Prostate gland (tissue), 2 donors: ENCODE data around the gene CLHC1.
"Not testable (repeated sequence)": the region's sequence is repeated elsewhere in the genome, so short reads cannot be mapped to it uniquely, and the experiment has no call there.

Experiments
- CTCF ChIP-seq, 4 experiments: fragments of 200-600 bp in 2 of 4; fragments of 450-650 bp in 2 of 4; sonication (generic) in 2 of 4; IDR thresholded peaks; 1 replicate in 3 of 4; 2 replicates in 1 of 4; pipeline ENCODE4 v1.5.1; 2016 to 2019; ENCODE audit warnings: antibody characterized with exemption in 4 of 4, mild to moderate bottlenecking in 2 of 4, moderate library complexity in 2 of 4
- POLR2A ChIP-seq: fragments of 450-650 bp; IDR thresholded peaks from one replicate; pipeline ENCODE4 v1.6.1; 2016; ENCODE audit warnings: antibody characterized with exemption, mild to moderate bottlenecking

- not testable (repeated sequence) for TF ChIP-seq POLR2A; CTCF (IDR thresholded peaks at IDR 0.05)
Observed at GRCh38 chr2:55279214-55279835, 47.2 kb upstream of the CLHC1 start.
